Osteocyte (in vitro differentiated cells): ENCODE measurements around the gene EPS15. TPM values are rescaled to one million over a fixed set of nuclear protein-coding genes. Genes with fewer than 3 reads are reported as not detected.
"Not testable (repeated sequence)": the region's sequence is repeated elsewhere in the genome, so short reads cannot be mapped to it uniquely, and the experiment has no call there.

Experiments used
- DNase-seq: peaks from one replicate; pipeline ENCODE4 v3.0.0; 2021; ENCODE audit warnings: mixed read lengths; ENCODE audit not compliant: unreplicated experiment; ENCODE audit errors: extremely low spot score
- H3K27ac Mint-ChIP-seq: one replicate; pipeline ENCODE4 v1.8.0; 2021; ENCODE audit warnings: mild to moderate bottlenecking, mixed read lengths; ENCODE audit not compliant: unreplicated experiment
- H3K27me3 Mint-ChIP-seq: one replicate; pipeline ENCODE4 v1.8.0; 2021; ENCODE audit warnings: mixed read lengths; ENCODE audit not compliant: unreplicated experiment
- H3K36me3 Mint-ChIP-seq: one replicate; pipeline ENCODE4 v1.8.0; 2021; ENCODE audit warnings: mixed read lengths; ENCODE audit not compliant: unreplicated experiment
- H3K4me1 Mint-ChIP-seq: one replicate; pipeline ENCODE4 v1.8.0; 2021; ENCODE audit warnings: mixed read lengths; ENCODE audit not compliant: unreplicated experiment
- H3K4me3 Mint-ChIP-seq: one replicate; pipeline ENCODE4 v1.8.0; 2021; ENCODE audit warnings: mild to moderate bottlenecking, moderate library complexity, mixed read lengths; ENCODE audit not compliant: unreplicated experiment
- H3K9me3 Mint-ChIP-seq: one replicate; pipeline ENCODE4 v1.8.0; 2021; ENCODE audit warnings: mixed read lengths; ENCODE audit not compliant: unreplicated experiment
- CTCF ChIP-seq: fragments of 200-600 bp; sonication (generic); IDR thresholded peaks from 2 replicates; pipeline ENCODE4 v1.5.0; 2021; ENCODE audit warnings: antibody characterized with exemption, mild to moderate bottlenecking, moderate library complexity
- total RNA-seq: library from RNA; stranded (reverse); gene quantifications from 2 replicates; pipeline ENCODE4 v1.2.1, GENCODE V29; 2021

The EPS15 gene
- total RNA-seq, 1 donor from 2014 or later, result 62.4 TPM

GRCh38 chr1:51512606-51513005, 6.5 kb downstream of the EPS15 start:
- no peak overlapping the region for H3K27ac Mint-ChIP-seq
- H3K9me3 Mint-ChIP-seq, result no peaks in the 10 kb centered on the region
- no peak for TF ChIP-seq CTCF

GRCh38 chr1:51512120-51512519, 6.9 kb downstream of the EPS15 start:
- no peak for TF ChIP-seq CTCF
- peaks cover 1% of the 10 kb centered on the region for H3K36me3 Mint-ChIP-seq
- H3K27ac Mint-ChIP-seq, result no peak overlapping the region
- DNase-seq, result no peak
- H3K4me1 Mint-ChIP-seq, result peaks cover 56% of the 10 kb centered on the region
- no peak overlapping the region for H3K4me3 Mint-ChIP-seq
- H3K27me3 Mint-ChIP-seq, result no peaks in the 10 kb centered on the region
- no peaks in the 10 kb centered on the region for H3K9me3 Mint-ChIP-seq

More at GRCh38 chr1:51512606-51513005, 6.5 kb downstream of the EPS15 start:
- DNase-seq, result no peak
- Mint-ChIP-seq H3K36me3 (peaks cover 1% of the 10 kb centered on the region), H3K4me3 (no peak overlapping the region), H3K27me3 (no peaks in the 10 kb centered on the region), H3K4me1 (peaks cover 58% of the 10 kb centered on the region)

GRCh38 chr1:51509773-51510172, 9.3 kb downstream of the EPS15 start:
- TF ChIP-seq CTCF, result no peak
- no peaks in the 10 kb centered on the region for H3K36me3 Mint-ChIP-seq
- H3K4me1 Mint-ChIP-seq, result peaks cover 52% of the 10 kb centered on the region
- no peak overlapping the region for H3K27ac Mint-ChIP-seq
- no peaks in the 10 kb centered on the region for H3K27me3 Mint-ChIP-seq
- H3K4me3 Mint-ChIP-seq, result no peak overlapping the region
- H3K9me3 Mint-ChIP-seq, result no peaks in the 10 kb centered on the region
- DNase-seq, result no peak

GRCh38 chr1:51506537-51506936, 12.5 kb downstream of the EPS15 start:
- peak overlapping the region; percentile 67 for H3K4me3 Mint-ChIP-seq
- no peak for TF ChIP-seq CTCF
- no peak for DNase-seq
- peaks cover 35% of the 10 kb centered on the region for H3K4me1 Mint-ChIP-seq
- H3K36me3 Mint-ChIP-seq, result peaks cover 10% of the 10 kb centered on the region
- H3K27ac Mint-ChIP-seq, result peak overlapping the region; percentile 59
- H3K9me3 Mint-ChIP-seq, result no peaks in the 10 kb centered on the region
- no peaks in the 10 kb centered on the region for H3K27me3 Mint-ChIP-seq

- Mint-ChIP-seq H3K36me3 (peaks cover 11% of the 10 kb centered on the region), H3K27ac (peak overlapping the region; percentile 24), H3K4me3 (no peak overlapping the region), H3K4me1 (peaks cover 32% of the 10 kb centered on the region), H3K9me3 (no peaks in the 10 kb centered on the region), H3K27me3 (no peaks in the 10 kb centered on the region)
- no peak for TF ChIP-seq CTCF
- DNase-seq, result no peak
Measured at GRCh38 chr1:51504806-51505525, 14.1 kb downstream of the EPS15 start.

- H3K27me3 Mint-ChIP-seq, H3K27ac Mint-ChIP-seq, DNase-seq, H3K4me3 Mint-ChIP-seq, H3K9me3 Mint-ChIP-seq: not testable (repeated sequence)
- H3K4me1 Mint-ChIP-seq, result peaks cover 16% of the 10 kb centered on the region
- peaks cover 26% of the 10 kb centered on the region for H3K36me3 Mint-ChIP-seq
Measured at GRCh38 chr1:51501218-51501630, 17.8 kb downstream of the EPS15 start.
